Activated naive CD4-positive, alpha-beta T cell treated with anti-CD3 and anti-CD28 coated beads, Interleukin-2, amount 10 ng/mL, durations not matched to agents 7 days and 5 days (primary cell): ENCODE measurements around the gene HPD.

Source experiments
- CTCF ChIA-PET: fragments of 350-600 bp; sonication (Branson Sonifier 250); formaldehyde crosslinking; loops from one replicate; lab custom pipeline; 2021; ENCODE audit warnings: antibody characterized with exemption; lab: Charles Lee
- DNase-seq: peaks from one replicate; pipeline ENCODE4 v3.0.0-alpha.2; 2020
- H3K27ac Mint-ChIP-seq: one replicate; pipeline ENCODE4 v1.8.0; 2021; ENCODE audit warnings: mild to moderate bottlenecking, moderate library complexity, mixed read lengths
- H3K27me3 Mint-ChIP-seq: one replicate; pipeline ENCODE4 v1.8.0; 2021; ENCODE audit warnings: mild to moderate bottlenecking, mixed read lengths
- H3K36me3 Mint-ChIP-seq: one replicate; pipeline ENCODE4 v1.8.0; 2021; ENCODE audit warnings: mixed read lengths
- H3K4me1 Mint-ChIP-seq: one replicate; pipeline ENCODE4 v1.8.0; 2021; ENCODE audit warnings: mixed read lengths
- H3K4me3 Mint-ChIP-seq: one replicate; pipeline ENCODE4 v1.8.0; 2021; ENCODE audit warnings: mild to moderate bottlenecking, moderate library complexity, mixed read lengths
- H3K9me3 Mint-ChIP-seq: one replicate; pipeline ENCODE4 v1.8.0; 2021; ENCODE audit warnings: mixed read lengths

Gene HPD

DNA sequence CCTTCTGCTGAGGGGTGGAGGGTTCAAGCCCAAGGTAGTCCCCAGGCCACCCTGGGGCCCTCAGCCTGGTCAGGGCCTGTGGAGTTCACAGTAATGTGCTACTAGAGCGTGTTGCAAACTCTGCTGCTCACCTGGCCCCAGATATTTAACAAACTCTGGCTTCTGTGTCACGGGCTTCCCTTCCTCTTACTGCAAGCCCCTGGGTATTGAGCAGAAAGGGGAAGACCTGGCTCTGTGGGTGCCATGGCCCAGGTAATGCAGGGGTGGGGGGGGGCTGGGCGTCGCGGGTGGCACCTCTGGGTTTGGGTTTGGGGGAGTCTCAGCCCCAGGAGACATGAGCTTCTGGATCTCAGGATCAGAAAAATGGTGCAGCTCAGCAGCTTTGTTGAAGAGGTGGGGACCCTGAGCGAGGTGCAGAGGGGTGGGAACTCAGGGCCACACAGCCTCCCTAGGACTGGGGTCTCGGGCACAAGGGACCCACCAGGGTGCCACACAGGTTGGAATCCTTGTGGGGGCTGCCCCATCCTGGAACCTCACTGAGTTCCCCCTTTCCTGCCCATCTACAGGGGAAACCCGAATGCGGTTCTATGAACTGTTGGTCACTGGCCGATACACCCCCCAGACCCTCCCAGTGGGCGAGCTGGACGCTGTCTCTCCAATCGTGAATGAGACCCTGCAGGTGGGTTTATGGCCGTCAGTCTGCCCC, 50.9 kb downstream of the HPD start:
- peak overlapping the region; percentile 94 for H3K4me3 Mint-ChIP-seq
- H3K27ac Mint-ChIP-seq = peak overlapping the region; percentile 14
- H3K4me1 Mint-ChIP-seq = peaks cover 60% of the 10 kb centered on the region
- no peaks in the 10 kb centered on the region for H3K27me3 Mint-ChIP-seq
- CTCF ChIA-PET = interaction anchor here (0.8 to 16.5 kb wide), 2 partner anchors 10 to 23 kb away, joined by 3 to 575 read pairs; partner anchors contain the start of genes RHOF and SETD1B
- H3K36me3 Mint-ChIP-seq = peaks cover 51% of the 10 kb centered on the region
- H3K9me3 Mint-ChIP-seq = no peaks in the 10 kb centered on the region
- DNase-seq = no peak

DNA sequence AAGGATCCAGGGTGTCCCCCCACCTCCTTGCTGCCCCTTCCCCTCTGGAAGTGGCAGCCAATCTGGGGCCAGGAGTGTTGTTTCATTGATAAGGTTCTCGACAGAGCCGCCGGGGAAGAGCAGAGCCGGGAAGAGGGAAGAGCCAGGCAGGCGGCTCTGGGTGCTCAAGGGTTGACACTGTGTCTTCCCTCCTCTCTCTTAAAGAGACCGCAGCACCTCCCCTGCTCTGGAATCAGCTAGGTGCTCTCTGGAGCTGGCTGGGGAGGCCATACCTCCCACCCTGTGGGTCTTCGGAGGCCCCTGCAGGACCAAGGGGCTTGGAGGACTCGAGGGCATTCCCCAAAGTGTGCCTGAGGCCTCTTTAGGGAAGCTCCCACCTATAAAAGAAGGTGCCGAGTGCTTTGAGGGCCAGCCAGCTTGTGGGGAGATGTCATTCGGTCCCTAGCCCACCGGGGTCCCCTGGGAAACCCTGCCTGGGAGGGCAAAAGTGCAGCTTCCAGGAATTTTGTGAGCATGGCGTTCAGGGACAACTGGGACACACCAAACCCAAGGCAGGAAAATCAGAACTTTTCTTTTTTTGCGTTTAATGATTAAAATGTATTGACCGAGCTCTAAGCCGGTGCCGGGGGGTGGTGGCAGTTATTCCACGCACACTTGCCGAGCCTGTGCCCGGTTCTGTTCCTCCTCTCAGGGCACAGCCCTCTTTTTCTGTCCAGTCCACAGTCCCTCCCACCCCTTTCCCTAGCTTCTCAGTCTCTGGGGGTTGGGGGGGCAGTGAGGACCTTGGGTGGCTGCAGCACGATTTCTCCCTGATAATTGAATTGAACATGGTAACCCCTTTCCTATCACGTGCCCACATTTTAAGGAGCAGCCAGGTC, 51.9 kb downstream of the HPD start:
- Mint-ChIP-seq H3K4me1 (peaks cover 53% of the 10 kb centered on the region), H3K27me3 (no peaks in the 10 kb centered on the region), H3K9me3 (no peaks in the 10 kb centered on the region), H3K27ac (peak overlapping the region; percentile 89), H3K36me3 (peaks cover 51% of the 10 kb centered on the region), H3K4me3 (peak overlapping the region; percentile 94)
- DNase-seq = no peak
- CTCF ChIA-PET = interaction anchor here (0.8 to 16.5 kb wide), 3 partner anchors 9 to 82 kb away, joined by 3 to 575 read pairs (median 3); partner anchors contain the start of genes PSMD9, RHOF and SETD1B

DNA sequence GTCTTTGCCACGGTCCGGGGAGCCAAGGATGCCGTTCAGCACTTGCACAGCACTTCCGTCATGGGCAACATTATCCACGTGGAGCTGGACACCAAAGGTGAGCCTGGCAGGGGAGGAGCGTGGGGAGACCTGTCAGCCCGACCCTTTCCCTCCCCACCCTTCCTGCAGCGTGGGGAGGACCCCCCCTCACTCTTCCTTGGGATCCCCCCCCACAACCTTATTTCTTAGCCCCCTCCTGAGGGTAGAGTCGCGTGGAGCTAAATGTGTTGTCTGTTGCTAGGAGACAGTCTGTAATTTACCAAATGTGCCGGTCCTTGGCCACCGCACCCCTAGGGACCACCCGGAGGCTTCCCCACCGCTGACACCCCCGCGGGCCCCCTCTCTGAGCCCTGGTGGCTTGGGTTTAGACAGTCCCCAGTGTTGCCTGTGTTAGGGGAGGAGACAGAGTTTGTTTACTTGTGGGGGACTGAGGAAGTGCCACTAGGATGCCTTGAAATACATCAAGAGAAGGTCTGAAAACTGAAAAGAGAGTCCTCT, 52.6 kb downstream of the HPD start:
- peaks cover 3% of the 10 kb centered on the region for H3K27me3 Mint-ChIP-seq
- CTCF ChIA-PET = interaction anchor here (1.3 to 16.5 kb wide), 2 partner anchors 9 to 83 kb away, joined by 3 to 575 read pairs; partner anchors contain the start of genes PSMD9, RHOF and SETD1B
- H3K9me3 Mint-ChIP-seq = no peaks in the 10 kb centered on the region
- H3K4me3 Mint-ChIP-seq = peak overlapping the region; percentile 94
- H3K4me1 Mint-ChIP-seq = peaks cover 46% of the 10 kb centered on the region
- H3K36me3 Mint-ChIP-seq = peaks cover 56% of the 10 kb centered on the region
- H3K27ac Mint-ChIP-seq = peak overlapping the region; percentile 89
- peak; percentile 52 for DNase-seq

DNA sequence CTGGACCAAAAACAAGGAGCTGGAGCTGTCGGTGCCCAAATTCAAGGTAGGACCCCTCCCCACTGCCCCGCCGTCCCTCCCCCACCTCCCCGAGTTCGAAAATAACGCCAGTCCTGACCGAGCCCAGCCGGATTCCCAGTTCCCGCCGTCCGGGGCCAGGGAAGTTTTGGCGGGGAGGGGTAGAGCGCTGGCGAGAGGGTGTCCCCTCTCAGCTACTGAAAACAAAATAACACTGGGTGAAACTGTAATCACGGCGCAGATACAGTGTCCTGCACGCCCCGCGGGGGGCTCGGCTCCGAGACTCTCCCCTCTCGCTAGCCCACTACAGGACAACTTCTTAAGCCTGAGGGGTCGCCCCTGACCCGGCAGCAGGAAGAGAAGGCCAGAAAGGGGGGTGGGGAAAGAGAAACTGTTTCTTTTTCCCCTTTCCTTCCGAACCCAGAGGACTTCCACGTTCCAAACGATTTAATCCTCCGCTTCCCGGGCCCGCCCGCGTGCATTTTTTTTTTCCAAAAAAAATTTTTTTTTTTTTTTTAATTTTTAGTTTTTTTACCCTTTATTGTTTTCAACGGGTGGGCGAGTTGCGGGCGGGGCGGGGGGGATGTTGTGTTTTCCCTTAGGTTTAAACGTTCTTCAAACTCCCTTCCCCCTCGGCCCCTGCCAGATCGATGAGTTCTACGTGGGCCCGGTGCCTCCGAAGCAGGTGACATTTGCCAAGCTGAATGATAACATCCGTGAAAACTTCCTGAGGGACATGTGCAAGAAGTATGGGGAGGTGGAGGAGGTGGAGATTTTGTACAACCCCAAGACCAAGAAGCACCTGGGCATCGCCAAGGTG, 53.3 kb downstream of the HPD start:
- Mint-ChIP-seq H3K27ac (peak overlapping the region; percentile 99), H3K36me3 (peaks cover 55% of the 10 kb centered on the region), H3K4me3 (peak overlapping the region; percentile 94), H3K9me3 (no peaks in the 10 kb centered on the region), H3K27me3 (peaks cover 3% of the 10 kb centered on the region), H3K4me1 (peaks cover 39% of the 10 kb centered on the region)
- peak; percentile 34 for DNase-seq
- CTCF ChIA-PET = interaction anchor here (1.3 to 16.5 kb wide), 2 partner anchors 8 to 83 kb away, joined by 3 to 575 read pairs; partner anchors contain the start of genes PSMD9, RHOF and SETD1B

DNA sequence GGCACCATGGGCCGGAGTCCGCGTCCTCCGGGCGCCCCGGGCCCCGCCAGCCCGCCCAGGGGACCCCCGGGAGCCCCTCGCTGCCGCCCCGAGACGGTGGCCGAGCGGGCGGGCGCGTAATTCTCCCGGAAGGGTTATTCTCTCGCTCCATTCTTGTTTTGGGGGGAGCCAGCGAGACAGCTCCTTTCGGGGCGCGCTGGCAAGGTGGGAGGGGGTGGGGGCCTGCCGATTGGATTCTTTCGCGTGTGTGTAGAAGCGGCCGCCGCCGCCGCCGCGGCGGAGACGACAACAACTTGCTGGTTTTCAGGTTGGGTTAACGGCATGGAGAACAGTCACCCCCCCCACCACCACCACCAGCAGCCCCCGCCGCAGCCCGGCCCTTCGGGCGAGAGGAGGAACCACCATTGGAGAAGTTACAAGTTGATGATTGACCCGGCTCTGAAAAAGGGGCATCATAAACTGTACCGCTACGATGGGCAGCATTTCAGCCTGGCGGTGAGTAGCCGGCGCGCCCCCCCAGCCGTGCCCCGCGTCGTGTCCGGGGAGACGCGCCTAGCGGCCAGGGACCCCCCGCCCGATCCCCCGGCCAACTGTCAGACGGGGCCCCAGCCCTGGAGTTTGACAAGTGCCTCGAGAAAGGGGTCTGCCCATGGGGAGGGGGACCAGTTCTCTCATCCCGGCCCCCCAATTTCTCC, 54.1 kb downstream of the HPD start:
- Mint-ChIP-seq H3K27ac (peak overlapping the region; percentile 99), H3K36me3 (peaks cover 51% of the 10 kb centered on the region), H3K9me3 (no peaks in the 10 kb centered on the region), H3K4me1 (peaks cover 36% of the 10 kb centered on the region), H3K27me3 (peaks cover 3% of the 10 kb centered on the region), H3K4me3 (peak overlapping the region; percentile 94)
- CTCF ChIA-PET = interaction anchor here (14.1 to 16.5 kb wide), 2 partner anchors 5 to 7 kb away, joined by 575 read pairs; partner anchors contain the start of genes RHOF and SETD1B
- DNase-seq = peak; percentile 67

DNA sequence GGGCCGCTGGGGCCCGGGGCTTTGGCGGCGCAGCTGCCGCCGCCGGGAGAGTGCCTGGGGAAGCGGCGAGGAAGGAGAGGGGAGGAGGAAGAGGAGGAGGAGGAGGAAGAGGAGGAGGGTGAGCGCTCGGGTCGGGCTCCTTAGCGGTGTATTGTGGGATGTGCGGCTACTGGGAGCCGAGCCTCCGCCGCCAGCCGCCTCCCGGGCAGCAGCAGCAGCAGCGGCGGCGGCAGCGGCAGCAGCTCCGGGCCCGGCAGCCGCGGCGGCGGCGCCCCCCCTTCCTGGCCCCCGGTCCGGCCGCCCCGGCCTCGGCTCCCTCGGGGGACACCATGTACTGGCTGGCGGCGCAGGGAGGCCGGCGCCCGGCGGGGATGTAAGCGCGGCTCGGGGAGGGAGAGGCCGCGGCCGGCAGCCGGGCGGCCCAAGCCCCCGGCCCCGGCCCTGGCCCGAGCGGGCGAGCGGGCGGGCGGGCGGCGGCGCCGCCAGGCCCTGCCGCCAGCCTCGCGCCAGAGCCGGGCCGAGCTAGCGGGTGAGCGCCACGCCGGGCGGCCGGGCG, 54.7 kb downstream of the HPD start, which contains the start of gene SETD1B:
Gene SETD1B (plus strand): TSS at position 149 of the 556 bp plus-strand sequence. CDS start 729 bp downstream, outside the sequence.
- CTCF ChIA-PET = interaction anchor here (1.1 to 16.5 kb wide), 3 partner anchors 6 to 20 kb away, joined by 3 to 575 read pairs (median 575); partner anchors contain the start of genes RHOF and SETD1B
- Mint-ChIP-seq H3K4me1 (peaks cover 35% of the 10 kb centered on the region), H3K27me3 (peaks cover 3% of the 10 kb centered on the region), H3K9me3 (no peaks in the 10 kb centered on the region), H3K27ac (peak within 1 kb of the TSS; percentile 99), H3K4me3 (peak within 1 kb of the TSS; percentile 94), H3K36me3 (peaks cover 51% of the 10 kb centered on the region)
- peak; percentile 65 for DNase-seq

DNA sequence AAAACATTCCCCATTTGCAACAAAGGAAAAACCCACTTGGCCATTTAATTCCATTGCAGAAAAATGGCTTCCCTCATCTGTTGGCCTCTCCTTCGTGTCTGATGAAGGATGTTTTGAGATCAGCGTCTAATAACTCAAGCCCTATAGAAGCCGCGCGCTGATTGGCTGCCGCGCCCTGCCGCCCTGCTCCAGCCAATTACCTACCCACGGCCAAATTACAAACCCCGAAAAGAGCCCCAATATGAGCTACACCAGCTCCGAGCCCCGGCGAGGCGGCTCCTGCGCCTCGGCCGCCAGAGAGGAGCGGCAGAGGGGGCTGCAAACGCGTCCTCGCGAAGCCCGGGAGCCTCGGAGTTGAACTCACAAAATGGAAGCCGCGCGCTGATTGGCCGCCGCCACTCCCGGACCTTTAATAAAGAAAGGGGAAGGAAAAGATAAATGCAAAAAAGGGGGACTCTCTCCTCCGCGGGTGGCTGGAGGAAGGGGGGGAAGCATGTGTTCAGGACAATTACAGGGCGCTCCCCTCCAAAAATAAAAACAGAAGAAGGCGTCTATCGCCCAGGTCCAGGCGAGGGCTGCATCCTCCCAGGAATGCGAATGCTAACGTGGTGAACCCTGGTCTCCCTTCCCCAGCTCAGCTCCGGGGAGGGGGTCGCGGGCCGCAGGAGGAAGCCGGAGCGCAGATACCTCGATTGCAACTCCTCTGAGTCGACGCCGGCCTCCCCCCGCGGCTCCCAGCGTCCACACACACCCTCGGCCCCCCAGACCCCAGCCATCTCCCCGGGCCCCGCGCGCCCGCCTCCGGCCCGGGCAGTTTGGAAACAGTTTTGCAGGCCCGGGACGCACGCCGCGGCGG, 55.6 kb downstream of the HPD start:
- Mint-ChIP-seq H3K4me3 (peak overlapping the region; percentile 91), H3K9me3 (no peaks in the 10 kb centered on the region), H3K27me3 (peaks cover 3% of the 10 kb centered on the region), H3K27ac (peak overlapping the region; percentile 99), H3K4me1 (peaks cover 37% of the 10 kb centered on the region), H3K36me3 (peaks cover 52% of the 10 kb centered on the region)
- CTCF ChIA-PET = interaction anchor here (1.1 to 16.5 kb wide), 5 partner anchors 6 to 85 kb away, joined by 3 to 575 read pairs (median 6); partner anchors contain the start of genes RHOF and SETD1B
- DNase-seq = peak; percentile 94

DNA sequence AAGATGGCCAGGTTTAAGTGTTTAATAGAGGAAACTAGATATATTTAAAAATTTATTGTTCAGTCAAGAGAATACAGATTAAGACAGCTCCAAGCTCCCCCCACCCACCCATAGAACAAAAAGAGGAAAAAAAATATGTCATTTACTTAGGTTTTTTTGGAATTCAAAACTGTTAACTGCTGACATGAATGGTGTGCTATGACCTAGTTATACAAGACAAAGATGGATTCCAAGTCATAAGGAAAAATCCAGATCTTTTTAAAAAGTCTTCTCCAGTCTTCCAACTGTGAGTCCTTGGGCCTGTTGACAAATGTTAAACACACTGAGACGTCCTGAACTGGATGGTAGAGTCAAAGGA, 56.2 kb downstream of the HPD start:
- no peak for DNase-seq
- CTCF ChIA-PET = interaction anchor here (1.6 to 16.5 kb wide), 4 partner anchors 5 to 85 kb away, joined by 5 to 575 read pairs (median 290); partner anchors contain the start of genes RHOF and SETD1B
- H3K4me1 Mint-ChIP-seq = peaks cover 39% of the 10 kb centered on the region
- peak overlapping the region; percentile 99 for H3K27ac Mint-ChIP-seq
- H3K4me3 Mint-ChIP-seq = peak overlapping the region; percentile 91
- H3K9me3 Mint-ChIP-seq = no peaks in the 10 kb centered on the region
- peaks cover 53% of the 10 kb centered on the region for H3K36me3 Mint-ChIP-seq
- H3K27me3 Mint-ChIP-seq = peaks cover 3% of the 10 kb centered on the region

DNA sequence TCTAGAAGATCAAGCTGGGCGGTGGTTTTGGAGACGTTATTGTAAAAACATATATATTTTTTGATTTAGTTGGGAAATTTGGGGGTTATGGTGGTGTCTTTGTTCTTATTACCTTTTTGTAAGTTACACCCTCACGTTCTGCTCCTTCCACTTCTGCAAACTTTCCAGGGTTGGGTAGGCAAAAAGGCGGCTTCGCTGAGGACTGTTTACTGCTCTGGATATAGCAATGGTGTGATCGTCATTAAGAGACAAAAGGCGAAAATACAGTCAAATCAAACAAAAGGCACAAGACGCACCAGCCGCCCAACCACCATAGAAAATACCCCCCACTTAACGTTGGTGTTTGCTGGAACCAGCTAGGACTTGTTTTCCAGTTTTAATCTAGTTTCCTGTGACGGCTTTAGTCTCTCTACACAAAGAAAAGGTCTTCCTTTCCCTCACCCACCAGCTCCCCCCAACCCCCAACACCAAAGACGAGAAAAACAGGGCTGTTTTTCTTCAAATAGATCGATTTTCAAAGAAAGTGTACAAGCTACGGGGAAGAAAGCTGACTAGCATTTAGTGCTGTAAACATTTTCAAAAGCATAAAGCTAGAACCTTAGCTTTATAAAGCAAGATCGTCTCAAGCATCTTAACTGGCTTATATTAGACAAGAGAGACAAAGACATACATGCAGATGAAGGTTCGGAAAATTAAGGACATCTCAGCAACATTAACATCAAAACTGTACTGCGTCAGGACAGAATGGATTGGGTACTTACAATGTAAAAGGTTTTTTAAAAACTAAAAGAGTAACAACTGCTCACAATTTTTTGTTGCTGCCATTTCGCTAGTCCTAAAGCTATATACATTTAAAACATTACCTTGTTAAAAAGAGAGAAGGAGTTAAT, 56.8 kb downstream of the HPD start:
- H3K36me3 Mint-ChIP-seq = peaks cover 55% of the 10 kb centered on the region
- peak overlapping the region; percentile 91 for H3K4me3 Mint-ChIP-seq
- no peaks in the 10 kb centered on the region for H3K9me3 Mint-ChIP-seq
- peak overlapping the region; percentile 99 for H3K27ac Mint-ChIP-seq
- CTCF ChIA-PET = interaction anchor here (0.6 to 16.5 kb wide), 5 partner anchors 4 to 1406 kb away, joined by 3 to 575 read pairs (median 6); partner anchors contain the start of genes RHOF and SETD1B
- peaks cover 36% of the 10 kb centered on the region for H3K4me1 Mint-ChIP-seq
- H3K27me3 Mint-ChIP-seq = peaks cover 3% of the 10 kb centered on the region
- peak; percentile 63 for DNase-seq

DNA sequence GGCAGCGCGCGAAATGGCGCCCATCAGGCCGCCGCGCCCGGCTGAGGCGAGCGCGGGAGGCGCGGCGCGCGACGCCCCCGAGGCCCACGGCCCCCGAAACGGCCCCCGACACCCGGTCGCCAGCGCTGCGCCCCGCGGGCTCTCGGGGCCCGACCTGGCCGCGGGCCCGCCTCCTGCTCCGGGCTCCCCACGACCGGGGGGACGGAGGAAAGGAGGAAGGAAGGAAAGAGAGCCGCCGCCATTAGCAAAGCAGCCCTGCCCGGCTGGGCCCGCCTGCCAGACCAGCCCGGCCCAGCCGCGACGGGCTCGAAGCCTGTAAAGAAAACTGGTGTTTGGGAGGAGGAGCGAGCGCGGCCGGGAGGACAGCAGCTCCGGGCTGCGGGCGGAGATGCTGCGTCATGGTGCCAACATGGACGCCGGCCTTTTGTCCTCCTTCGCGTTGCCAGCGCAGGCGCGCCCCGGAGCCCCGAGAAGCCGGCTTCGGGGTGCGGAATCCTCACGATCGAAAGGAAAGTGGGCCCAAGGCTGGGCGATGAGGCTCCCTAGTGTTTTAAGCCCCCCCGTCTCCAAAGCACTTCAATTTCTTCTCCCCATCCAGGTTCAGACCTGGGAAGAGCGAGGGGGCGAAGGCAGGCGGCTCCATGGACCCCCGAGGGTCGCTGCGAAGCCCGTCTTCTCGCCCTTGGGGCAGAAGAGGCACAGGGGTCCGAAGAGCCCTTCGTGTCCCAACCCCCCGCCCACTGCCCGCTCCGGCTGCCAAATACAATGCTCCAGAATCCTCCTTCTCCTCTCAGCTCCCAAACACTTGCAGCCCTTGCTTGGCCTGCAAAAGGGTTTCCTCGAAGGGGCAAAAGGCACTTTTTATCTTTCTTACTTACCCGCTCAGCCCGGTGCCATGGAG, 57.7 kb downstream of the HPD start:
- Mint-ChIP-seq H3K9me3 (no peaks in the 10 kb centered on the region), H3K4me3 (peak overlapping the region; percentile 91), H3K27ac (peak overlapping the region; percentile 99), H3K4me1 (peaks cover 30% of the 10 kb centered on the region), H3K36me3 (peaks cover 50% of the 10 kb centered on the region), H3K27me3 (peaks cover 3% of the 10 kb centered on the region)
- CTCF ChIA-PET = interaction anchor here (1.6 to 16.5 kb wide), 3 partner anchors 4 to 87 kb away, joined by 5 to 575 read pairs (median 575); partner anchors contain the start of genes RHOF and SETD1B
- peak; percentile 81 for DNase-seq
